ENCODE measurements around the gene KANSL2.

Gene KANSL2

DNA sequence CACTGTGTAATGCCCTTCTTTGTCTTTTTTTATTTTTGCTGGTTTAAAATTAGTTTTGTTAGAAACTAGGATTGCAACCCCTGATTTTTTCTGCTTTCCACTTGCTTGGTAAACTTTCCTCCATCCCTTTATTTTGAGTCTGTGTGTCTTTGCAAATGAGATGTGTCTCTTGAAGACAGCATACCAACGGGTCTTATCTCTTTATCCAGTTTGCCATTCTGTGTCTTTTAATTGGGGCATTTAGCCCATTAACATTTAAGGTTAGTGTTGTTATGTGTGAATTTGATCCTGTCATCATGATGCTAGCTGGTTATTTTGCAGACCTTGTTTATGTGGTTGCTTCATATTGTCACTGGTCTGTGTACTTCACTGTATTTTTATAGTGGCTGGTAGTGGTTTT is 68.7 kb downstream of the KANSL2 start:
- H3K36me3 ChIP-seq (ENCODE audit: insufficient read depth, low read length), result no peaks in the 10 kb centered on the region
- H3K9me3 ChIP-seq (ENCODE audit: low read depth, low read length), result no peaks in the 10 kb centered on the region; the same call in 1 of the 2 replicates
- no peak for DNase-seq (ENCODE audit: low read depth, low spot score)
- no peak overlapping the region for H3K9ac ChIP-seq (ENCODE audit: insufficient read length)
- TF ChIP-seq FOXP2 (optimal IDR thresholded peaks at IDR 0.05; ENCODE audit: control extremely low read depth, extremely low read length, insufficient read depth), result no peak
- TF ChIP-seq POLR2AphosphoS5 (IDR thresholded peaks at IDR 0.05; ENCODE audit: borderline replicate concordance, low read depth, low read length), result no peak
- TF ChIP-seq EZH2 (IDR thresholded peaks at IDR 0.05), result no peak
- H3K27ac ChIP-seq, result no peak overlapping the region
- H3K4me3 ChIP-seq, result no peak overlapping the region

Measured in SK-N-MC (cell line).